HG03575 (cell line): Measurements from ENCODE around the gene CISTR.
"Not testable (repeated sequence)": the region's sequence is repeated elsewhere in the genome, so short reads cannot be mapped to it uniquely, and the experiment has no call there.

ENCODE experiments used
- ATAC-seq: cut with Tn5 transposase; IDR thresholded peaks from one replicate; pipeline ENCODE4 v1.9.1; 2021; ENCODE audit not compliant: unreplicated experiment, insufficient number of reproducible peaks, low FRiP score; ENCODE audit errors: extremely low read depth

CISTR gene

DNA sequence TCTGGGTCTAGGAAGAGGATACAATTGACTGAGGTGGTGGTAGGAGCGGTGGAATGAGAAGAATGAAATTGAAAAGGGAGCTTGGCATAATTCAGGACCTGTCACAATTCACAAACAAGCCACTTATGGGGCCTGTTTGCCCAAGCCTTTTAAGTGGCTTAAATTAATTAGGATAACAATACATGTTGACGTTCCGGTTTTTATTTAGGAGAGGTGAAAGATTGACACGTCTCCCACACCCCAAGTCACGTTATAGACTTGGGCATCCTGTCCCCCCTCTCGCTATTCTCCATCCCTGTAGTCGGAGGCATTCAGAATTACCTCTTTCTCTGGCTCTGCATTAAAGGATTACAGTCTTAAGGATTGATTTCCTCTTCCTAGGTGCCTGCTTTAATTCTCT lies 23.6 kb downstream of the CISTR start:
- no peak for ATAC-seq

DNA sequence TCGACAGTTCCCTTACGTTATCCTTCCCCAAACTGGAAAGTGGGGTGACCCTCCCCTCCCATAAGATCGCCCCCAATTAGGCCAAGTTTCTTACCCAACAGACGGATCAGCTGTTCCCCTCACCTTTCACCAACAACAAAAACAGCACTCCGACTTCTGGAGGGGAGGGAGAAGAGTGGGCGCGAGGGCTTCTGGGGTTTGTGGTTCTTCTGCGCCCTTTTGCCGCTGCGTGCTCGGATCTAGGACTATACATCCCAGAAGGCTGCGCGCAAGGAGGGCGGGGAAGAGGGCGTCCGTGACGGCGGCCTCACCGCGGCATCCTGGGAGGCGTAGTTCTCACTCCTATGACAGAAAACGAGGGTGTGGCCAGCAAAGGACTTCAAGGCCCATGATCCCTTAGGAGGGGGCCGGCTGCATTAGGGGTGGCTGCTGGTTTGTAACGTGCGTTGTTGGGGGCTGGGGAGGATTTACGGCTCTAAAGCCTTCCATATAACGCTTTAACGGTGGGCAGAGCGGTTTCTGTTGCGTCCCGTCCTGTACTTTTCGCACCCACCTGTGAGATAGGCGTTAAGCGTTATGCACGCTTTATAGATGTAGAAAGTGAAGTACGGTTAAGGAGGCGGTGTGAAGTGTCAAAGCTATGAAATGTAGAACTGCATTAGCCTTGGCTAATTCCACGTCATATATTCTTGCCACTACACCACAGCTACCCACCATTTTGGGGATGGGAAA lies 24.3 kb downstream of the CISTR start, which contains the start of gene CALCOCO1:
TSS of gene CALCOCO1 (minus strand) at position 143 of the 732 bp plus-strand sequence. CDS start 2,210 bp downstream, outside the sequence.
- peak; percentile 89 for ATAC-seq

DNA sequence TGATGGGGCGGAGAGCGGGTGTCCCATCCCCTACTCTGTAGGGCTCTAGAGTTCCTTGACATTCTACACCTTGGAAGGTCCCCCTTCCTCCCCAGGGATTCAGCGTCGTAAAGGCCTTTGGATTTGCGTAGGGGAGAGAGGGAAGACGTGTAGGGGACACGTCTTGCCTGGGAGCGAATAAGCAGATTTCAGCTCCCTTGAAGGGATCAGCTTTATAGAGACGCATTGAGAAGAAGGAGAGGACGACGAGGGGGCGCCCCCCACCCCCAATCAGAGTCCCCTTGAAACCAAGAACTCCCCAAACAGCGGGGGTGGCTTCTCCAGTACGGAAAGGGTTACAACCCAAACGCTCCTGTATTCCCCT lies 24.9 kb downstream of the CISTR start:
- no peak for ATAC-seq

DNA sequence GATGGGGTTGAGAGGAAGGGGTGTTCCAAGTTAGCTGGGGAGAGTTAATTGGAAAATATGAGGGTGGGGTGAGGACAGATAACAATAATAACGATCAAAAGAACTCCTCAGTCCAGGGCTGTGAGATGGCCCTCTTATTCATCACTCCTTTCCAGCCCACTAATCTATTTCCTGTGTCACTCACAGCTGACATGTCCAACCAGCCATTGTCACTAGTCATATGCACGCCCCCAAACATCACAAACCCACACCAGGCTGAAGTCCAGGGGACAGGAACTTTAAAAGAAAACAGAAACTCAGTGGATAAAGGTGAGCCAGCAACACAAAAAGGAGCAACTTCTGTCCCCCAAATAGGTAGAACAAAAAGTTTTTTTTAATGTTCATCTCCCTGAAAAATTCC lies 25.4 kb downstream of the CISTR start:
- no peak for ATAC-seq

DNA sequence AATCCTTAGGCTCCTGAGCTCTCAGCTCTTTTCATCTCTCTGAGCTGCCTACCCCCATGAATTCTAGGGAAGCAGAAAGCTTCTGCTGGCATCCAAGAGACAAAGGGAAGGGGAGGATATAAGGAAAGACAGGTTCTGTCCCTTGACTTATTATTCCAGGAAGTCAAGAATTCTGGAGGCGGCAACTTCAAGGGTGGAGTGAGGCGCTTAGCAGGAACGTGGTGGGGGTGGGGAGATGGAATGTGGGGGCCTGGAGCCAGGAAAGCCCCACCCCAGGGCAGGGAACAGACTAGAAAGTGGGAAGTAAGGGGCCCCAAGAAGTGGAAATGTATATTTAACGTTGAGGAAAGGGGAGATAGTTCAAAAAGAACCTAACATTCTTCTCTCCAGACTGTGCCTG lies 26.0 kb downstream of the CISTR start:
- no peak for ATAC-seq

DNA sequence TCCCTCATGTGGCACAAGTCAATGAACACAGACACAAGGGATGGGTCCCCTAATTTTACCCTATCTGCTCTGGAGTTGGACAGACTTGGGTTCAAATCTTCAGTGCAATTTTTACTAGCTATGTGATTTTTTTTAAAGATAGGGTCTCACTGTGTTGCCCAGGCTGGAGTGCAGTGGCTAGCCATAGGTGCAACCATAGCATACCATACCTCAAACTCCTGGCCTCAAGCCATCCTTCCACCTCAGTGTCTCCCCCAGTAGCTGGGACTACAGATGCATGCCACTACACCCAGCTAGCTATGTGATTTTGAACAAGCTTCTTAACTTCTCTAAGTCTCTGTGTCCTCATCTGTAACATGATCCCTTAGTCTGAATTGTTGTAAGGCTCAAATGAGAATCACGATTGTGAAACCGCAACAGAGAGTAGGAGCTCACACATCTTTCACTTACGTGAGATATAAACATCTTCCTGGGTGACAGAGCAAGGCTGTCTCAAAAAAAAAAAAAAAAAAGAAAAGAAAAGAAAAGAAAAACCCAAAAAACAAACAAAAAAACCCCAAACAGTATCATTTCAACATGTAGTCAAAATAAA lies 29.2 kb downstream of the CISTR start:
- ATAC-seq: no peak

DNA sequence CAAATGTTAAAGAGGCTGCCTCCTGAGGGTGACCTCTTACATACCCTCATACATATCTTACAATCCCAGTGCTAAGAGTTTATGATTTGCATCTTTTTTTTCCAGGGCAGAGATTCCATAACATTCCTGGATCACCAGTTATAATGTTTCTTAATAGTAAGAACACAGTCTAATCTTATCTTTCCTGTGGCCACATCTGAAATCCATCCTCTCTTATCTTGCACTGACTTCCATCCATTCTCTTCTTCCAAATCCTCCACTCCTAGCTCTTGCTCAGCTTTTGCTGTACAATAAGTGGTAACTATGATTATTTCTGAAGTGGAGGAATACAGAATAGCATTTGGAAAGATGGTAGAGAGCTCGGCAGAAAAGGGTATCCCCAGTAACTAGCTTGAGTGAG lies 30.8 kb downstream of the CISTR start:
- ATAC-seq: no peak

DNA sequence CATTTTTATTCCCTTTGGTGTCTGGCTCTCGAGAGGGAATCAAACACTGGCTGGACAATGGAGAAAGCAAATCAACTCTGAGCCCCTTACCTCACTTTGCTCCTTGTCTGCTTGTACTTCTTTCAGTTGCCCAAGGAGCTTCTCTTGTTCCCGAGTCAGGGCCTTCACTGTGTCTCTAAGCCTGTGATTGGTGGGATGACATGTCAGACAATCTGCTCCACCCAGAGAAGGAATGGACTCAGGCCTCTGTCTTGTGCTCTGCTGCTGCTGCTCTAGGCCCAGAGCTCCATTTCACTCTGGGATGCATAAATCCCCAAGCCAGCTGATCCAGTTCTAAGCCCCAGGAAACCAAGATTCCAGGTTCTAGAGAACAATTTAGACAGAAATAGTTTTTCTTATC lies 32.1 kb downstream of the CISTR start:
- no peak for ATAC-seq

DNA sequence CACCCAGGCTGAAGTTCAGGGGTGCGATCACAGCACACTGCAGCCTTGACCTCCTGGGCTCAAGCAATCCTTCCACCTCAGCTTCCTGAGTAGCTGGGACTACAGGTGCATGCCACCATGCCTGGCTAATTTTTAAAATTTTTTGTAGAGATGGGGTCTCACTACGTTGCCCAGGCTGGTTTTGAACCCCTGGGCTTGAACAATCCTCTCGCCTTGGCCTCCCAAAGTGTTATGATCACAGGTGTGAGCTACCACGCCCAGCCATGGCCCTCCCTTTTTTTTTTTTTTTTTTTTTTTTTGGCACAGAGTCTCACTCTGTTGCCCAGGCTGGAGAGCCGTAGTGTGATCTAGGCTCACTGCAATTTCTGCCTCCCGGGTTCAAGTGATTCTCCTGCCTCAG lies 33.2 kb downstream of the CISTR start:
- ATAC-seq: not testable (repeated sequence)

DNA sequence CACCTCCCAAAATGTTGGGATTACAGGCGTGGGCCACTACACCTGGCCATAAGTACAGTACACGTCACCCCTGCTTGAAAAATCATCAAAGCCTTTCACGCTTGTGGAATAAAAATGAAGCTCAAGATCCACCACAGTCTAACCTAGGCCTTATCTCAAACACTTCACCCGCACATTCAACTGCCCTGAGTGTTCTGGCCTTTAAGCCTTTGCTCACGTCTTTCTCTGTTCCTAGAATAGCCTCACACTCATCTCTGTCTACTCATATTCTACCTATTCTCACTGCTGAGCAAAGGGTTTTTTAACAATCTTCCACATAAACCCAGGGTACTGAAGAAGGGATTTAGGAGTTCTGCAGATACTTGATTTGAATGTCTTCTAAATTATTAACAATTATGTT lies 34.5 kb downstream of the CISTR start:
- no peak for ATAC-seq

DNA sequence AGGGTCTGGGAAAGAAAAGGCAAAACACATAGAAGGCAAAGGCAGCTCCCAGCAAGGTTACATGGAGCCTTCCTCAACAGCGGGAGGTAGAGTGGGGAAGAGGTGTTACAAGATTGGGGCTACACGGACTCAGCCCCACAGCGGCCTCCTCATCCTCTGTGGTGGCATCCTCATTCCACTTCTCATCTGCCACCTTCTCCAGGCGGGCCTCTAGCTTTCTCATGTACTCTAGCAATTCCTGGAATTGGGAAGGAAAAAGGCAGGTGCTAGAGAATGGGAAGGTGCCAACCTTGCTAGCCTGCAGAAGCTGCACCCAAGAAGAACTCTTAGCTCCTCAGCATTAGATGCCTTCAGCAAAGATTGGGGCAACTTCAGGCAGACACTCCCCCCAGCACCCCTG lies 37.8 kb downstream of the CISTR start:
- no peak for ATAC-seq

DNA sequence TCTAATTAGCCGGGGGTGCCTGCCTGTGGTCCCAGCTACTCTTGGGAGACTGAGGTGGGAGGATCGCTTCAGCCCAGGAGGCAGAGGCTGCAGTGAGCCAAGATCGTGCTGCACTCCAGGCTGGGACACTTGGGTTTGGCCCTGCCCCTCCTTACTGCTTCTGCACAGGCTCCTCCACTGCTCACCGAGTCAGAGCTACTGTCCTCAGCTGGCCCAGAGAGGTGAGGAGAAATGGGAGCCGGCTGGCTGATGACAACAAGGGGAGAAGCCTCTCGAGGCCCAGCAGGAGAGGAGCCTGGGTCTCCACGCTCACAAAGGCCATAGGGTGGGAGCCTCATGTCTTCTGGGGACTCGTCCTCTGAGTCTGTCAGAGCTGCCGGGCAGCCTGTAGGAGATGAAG lies 38.3 kb downstream of the CISTR start:
- ATAC-seq: no peak

DNA sequence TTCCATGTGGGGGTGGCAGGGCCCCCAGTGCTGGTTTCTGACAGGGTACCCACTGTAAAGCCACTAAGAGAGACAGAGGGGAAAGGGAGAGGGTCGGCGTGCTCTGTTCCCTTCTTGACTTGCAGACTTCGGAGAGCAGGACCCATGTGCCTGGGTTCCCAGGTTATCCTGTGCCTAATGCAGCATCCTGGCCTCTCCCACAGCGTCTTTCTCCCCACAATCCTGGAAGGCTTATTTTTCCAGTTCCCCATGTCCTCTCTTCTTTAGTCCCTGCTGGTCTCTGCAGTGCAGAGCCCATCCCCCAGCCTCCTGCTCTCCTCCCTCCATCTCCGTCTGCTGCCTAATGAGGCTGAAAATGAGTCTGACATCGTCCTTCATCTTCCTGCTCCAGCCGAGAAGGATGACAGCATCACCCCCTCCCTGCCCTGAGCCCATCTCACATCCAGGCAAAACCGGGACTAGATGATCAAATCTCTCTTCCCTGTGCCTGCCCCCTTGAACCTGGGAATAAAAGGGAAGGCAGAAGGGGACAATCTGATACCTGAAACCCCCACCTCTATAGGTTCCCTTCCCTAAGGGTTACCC lies 39.6 kb downstream of the CISTR start:
- no peak for ATAC-seq

DNA sequence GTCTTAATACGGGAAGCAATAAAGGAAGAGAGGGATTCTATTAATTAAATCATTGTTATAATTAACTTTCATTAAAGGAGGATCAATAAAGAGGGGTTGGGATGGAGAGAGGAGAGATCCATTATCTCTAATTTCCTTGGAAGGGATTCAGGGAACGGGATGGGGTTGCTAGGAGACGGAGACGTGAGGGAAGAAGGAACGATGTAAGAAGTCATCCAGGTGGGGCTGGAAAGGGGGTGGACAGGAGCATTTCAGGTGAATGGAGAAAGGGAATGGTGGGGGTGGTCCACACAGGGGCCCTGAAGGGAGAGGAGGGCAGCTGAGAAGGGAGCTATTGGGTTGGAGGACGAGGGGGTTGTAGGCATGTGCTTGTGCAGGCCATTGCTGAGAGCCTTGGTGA lies 41.7 kb downstream of the CISTR start:
- no peak for ATAC-seq

DNA sequence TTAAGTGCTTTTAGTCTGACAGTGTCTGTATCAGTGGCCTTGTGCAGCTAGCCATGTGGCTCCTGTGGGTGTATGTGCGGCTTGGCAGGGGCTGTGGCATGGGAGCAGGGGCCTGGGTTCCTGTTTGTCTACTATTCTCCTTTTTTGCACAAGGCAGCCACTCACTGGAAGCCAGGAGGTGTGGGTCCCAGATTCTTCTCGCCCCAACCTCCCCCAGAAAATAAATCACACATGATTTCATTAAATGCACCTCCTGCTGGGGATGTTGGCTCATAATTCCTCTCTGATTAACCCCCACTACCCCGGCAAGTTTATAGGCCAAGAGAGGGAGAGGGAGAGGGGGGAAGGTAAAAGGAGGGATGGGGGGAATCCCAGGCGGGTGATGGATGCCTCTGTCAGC lies 42.1 kb downstream of the CISTR start:
- ATAC-seq: no peak

DNA sequence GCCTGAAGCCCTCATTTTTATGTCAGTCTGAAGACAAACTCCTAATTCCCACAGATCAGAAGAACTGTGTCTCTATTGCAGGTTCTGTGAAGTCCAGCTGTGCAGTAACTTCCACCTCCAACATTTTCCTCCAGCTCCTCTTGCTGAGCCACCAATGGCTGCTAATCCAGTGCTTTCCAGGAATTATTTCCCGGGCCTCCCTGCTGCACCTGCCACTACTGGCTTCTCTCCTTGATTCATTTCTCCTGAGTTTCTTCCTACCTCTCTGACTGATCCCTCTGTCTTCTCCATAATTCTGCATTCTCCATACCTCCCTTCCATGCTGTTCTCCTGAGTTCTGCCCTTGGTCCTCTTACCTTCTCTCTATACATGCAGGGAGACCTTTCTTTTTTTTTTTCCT lies 45.7 kb downstream of the CISTR start:
- ATAC-seq: no peak

DNA sequence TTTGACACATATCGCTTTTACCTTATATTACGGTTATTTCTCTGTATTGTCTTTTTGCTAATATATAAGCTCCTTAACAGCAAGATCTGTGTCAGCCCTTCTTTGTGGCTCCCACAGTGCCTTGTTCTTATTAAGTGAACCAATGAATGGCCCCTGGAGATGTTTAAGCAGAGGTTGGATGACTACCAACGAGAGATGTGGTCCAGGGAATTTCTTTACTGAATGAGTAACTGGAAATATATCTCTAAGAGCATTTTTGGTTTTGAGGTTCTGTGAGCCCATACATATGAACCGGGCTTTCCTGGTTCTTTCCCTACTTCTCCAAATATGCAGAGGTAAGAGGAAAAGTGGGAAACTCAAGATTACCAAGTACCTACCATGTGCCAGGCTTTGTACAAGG lies 48.0 kb downstream of the CISTR start:
- no peak for ATAC-seq

DNA sequence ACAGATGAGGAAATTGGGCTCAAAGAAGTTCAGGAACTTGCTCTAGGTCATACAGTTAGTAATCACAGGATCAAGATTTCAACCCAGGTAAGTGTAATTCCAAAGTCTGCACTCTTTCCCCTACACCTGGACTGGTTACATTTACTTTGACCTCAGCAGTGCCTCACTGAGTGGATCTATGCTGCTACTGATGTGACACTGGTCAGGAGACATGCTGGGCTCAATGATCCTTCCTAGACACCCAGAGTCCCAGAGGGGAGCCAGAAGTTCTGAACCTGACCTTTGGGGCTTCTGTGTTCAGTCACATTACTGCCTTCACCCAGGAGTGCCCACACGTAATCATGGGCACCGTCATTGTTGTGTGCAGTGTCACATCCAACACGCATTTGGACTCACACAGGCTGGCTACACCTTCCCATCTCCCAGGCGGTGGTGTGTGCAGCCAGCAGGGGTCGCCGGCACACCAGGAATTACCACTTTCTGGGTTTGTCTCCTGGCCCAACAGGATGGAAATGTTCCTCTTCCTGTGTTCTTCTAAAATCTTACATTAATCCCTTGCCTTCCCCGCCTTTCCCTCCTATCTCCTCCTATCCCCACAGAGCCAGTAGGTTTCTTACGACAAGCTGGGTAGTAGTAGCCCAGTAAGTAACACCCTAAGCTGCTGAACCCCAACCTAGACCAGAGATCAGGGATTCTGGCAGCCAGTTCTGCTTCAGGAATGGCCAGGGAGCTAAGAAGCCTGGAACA lies 50.1 kb downstream of the CISTR start:
- ATAC-seq: no peak

DNA sequence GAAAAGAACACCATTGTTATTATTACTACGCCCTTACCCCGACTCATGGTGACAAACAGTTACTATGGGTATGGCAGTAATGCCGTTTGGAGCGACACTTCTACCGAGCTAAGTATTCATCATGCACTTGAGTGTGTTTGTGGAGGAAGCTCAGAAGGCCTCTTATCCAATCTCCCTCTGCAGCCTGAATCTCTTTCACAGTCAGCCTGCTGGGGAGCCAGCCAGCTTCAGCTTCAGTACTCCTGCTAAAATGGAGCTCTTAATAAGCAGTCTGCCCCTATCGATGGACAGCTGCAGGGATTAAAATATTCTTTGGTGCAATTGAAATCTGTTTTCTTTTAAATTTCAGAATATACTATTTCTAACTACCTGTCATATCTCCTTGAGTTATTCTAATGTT lies 51.2 kb downstream of the CISTR start:
- ATAC-seq: no peak

DNA sequence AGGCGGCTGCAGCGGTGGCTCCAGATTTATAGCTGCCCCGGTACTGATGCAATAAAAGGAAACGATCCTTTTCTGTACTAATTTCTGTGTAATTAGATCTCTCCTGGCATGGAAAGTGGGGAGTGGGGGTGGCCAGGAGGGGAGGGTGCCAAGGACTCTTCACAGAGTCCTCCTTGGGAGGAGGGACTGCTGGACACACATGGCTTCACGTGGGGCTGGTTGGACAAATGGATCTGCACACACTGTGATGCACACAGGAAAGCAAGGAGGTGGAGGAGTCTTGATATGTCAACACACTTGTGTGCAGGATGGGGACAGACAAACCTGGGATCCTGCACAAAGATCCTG lies 52.1 kb downstream of the CISTR start:
- no peak for ATAC-seq
